NT2/D1 (cell line): ENCODE measurements around the gene SLC38A10.

Experiments used
- DNase-seq: peaks from one replicate; pipeline ENCODE4 v3.0.0-alpha.2; 2011; ENCODE audit warnings: low read depth, low spot score
- H3K27me3 ChIP-seq: 2 replicates; pipeline ENCODE4 v1.6.0; 2011; ENCODE audit warnings: mild to moderate bottlenecking; ENCODE audit not compliant: insufficient read length, insufficient read depth
- H3K36me3 ChIP-seq: 2 replicates; pipeline ENCODE4 v1.6.1; 2011; ENCODE audit warnings: mild to moderate bottlenecking, low read length, mixed read lengths; ENCODE audit not compliant: insufficient read depth, insufficient read length
- H3K4me1 ChIP-seq: 2 replicates; pipeline ENCODE4 v1.5.1; 2011; ENCODE audit not compliant: insufficient read depth, insufficient read length
- H3K4me3 ChIP-seq: 2 replicates; pipeline ENCODE4 v1.5.1; 2011; ENCODE audit warnings: low read depth; ENCODE audit not compliant: insufficient read length
- H3K9ac ChIP-seq: 2 replicates; pipeline ENCODE4 v1.6.0; 2011; ENCODE audit warnings: low read depth; ENCODE audit not compliant: insufficient read length
- H3K9me3 ChIP-seq: 2 replicates; pipeline ENCODE4 v1.5.1; 2011; ENCODE audit warnings: mild to moderate bottlenecking, low read length; ENCODE audit not compliant: insufficient read depth
- SUZ12 ChIP-seq: IDR thresholded peaks from 2 replicates; pipeline ENCODE4 v1.6.1; 2011; ENCODE audit not compliant: insufficient read length, insufficient read depth; ENCODE audit errors: extremely low read depth
- YY1 ChIP-seq: IDR thresholded peaks from 2 replicates; pipeline ENCODE4 v1.6.1; 2011; ENCODE audit not compliant: insufficient read length, insufficient read depth
- ZNF274 ChIP-seq: IDR thresholded peaks from 2 replicates; pipeline ENCODE4 v1.6.1; 2011; ENCODE audit warnings: mild to moderate bottlenecking, low read depth, low read length

SLC38A10 gene

DNA sequence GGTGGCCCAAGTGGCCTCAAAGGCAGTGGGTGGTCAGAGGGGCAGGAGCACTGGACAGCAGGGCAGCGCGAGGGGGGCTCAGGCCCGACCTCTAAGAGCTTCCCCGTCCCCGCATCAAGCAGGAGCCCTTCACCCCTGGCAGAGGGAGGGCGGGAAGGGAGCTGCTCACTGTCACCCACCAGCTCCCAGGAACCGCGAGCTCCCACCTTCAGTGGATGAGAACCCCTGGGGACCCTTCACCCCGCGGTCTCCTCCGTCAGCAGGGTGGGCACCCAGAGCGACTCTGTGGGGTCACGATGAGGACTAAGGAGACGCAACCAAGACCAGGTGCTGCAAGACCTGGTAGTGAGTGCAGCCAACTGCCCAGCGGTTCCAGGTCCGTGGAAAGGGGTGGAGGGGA is 86.0 kb downstream of the SLC38A10 start:
- peaks cover 11% of the 10 kb centered on the region for H3K4me1 ChIP-seq
- no peaks in the 10 kb centered on the region for H3K27me3 ChIP-seq
- TF ChIP-seq SUZ12 (no peak), ZNF274 (no peak), YY1 (no peak)
- no peak overlapping the region for H3K4me3 ChIP-seq
- peak overlapping the region; percentile 4 for H3K9ac ChIP-seq
- DNase-seq: no peak
- H3K36me3 ChIP-seq: peaks cover 28% of the 10 kb centered on the region
- no peaks in the 10 kb centered on the region for H3K9me3 ChIP-seq

DNA sequence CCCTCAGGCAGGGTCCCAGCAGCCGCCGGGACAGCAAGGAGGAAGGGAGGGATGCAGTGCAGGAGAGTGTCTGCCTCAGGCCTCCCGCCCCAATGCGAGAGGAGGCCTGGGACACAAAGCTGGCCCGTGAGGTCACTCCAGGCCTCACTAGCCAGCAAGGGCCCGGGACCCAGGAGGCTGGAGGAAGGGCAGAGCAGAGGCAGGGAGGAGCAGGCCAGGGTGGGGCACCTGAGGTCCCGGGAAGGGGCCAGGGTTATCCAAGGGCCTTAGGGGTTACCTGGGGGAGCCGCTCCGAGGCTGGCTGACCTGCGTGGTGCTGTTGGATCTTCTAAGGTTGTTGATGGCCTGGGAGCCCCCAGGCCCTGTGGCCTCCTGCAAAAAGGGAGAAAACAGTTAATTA is 86.5 kb downstream of the SLC38A10 start:
- no peak overlapping the region for H3K9ac ChIP-seq
- peaks cover 32% of the 10 kb centered on the region for H3K36me3 ChIP-seq
- peaks cover 11% of the 10 kb centered on the region for H3K4me1 ChIP-seq
- H3K27me3 ChIP-seq: no peaks in the 10 kb centered on the region
- no peak overlapping the region for H3K4me3 ChIP-seq
- H3K9me3 ChIP-seq: no peaks in the 10 kb centered on the region
- no peak for TF ChIP-seq ZNF274
- no peak for TF ChIP-seq YY1
- TF ChIP-seq SUZ12: no peak
- no peak for DNase-seq

GRCh38 chr17:81207610-81208581 is 87.2 kb downstream of the SLC38A10 start:
- TF ChIP-seq ZNF274 (no peak), YY1 (no peak)
- Histone ChIP-seq H3K27me3 (no peaks in the 10 kb centered on the region), H3K36me3 (peaks cover 37% of the 10 kb centered on the region), H3K9me3 (no peaks in the 10 kb centered on the region), H3K4me3 (no peak overlapping the region), H3K9ac (no peak overlapping the region), H3K4me1 (peaks cover 11% of the 10 kb centered on the region)
- no peak for DNase-seq

DNA sequence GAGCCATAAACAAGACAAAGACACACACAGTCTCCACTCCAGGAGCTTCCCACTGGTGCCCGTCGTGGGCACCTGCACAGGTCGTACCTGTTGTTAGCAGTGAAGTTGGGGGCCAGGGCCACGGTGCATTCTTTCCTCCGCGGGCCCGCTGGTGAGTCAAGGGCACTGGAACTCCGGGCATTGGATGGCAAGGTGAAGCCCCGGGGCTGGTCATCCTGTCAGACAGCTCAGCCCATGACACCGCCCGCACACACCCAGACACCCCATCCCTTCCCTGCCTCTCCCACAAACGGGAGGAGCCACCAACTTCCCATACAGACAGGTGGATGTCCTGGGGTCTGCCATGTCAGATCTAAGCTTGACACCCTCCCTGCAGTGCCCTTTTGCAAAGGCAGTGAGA is 88.5 kb downstream of the SLC38A10 start:
- H3K9me3 ChIP-seq: no peaks in the 10 kb centered on the region
- H3K36me3 ChIP-seq: peaks cover 35% of the 10 kb centered on the region

DNA sequence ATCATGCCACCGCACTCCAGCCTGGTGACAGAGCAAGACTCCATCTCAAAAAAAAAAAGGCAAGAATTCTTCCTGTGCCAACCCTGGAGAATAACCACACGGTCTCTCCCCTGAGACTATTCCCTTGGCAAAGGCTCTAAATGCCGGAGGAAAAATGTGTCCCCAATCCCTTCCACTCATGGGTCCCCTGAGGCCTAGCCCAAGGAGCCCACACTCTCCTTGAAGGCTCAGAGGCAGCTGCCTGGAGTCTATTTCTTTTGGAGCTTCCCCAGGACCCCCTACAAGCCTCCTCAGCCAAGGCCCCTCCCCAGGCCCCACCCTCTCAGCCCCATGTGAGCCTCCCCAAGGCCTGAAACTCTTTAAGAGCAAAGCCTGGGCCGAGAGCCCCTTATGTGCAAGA is 88.9 kb downstream of the SLC38A10 start:
- TF ChIP-seq YY1: no peak
- TF ChIP-seq ZNF274: no peak
- no peak for TF ChIP-seq SUZ12
- Histone ChIP-seq H3K9me3 (no peaks in the 10 kb centered on the region), H3K4me1 (peaks cover 11% of the 10 kb centered on the region), H3K9ac (no peak overlapping the region), H3K27me3 (no peaks in the 10 kb centered on the region), H3K36me3 (peaks cover 35% of the 10 kb centered on the region), H3K4me3 (no peak overlapping the region)
- DNase-seq: no peak

More for the DNA sequence above, 88.5 kb downstream of the SLC38A10 start:
- H3K9ac ChIP-seq: no peak overlapping the region
- H3K4me3 ChIP-seq: no peak overlapping the region
- H3K27me3 ChIP-seq: no peaks in the 10 kb centered on the region
- TF ChIP-seq ZNF274: no peak
- H3K4me1 ChIP-seq: peaks cover 11% of the 10 kb centered on the region
- DNase-seq: no peak

DNA sequence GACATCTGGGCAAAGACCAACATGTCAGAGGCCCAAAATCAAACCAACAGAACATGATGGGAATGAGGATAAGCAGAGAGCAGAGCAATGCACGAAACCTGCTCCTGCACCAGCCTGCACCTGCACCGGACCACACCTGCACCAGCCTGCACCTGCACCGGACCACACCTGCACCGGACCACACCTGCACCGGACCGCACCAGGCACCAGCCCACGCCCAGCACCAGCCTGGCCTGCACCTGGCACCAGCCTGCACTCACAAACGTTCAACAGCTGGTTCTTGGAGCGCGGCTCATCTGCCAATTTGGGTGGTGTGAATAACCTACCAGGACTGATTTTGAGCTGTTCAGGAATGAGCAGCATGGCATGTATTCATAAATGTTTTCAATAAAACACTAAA is 90.5 kb downstream of the SLC38A10 start:
- TF ChIP-seq YY1 (no peak), ZNF274 (no peak), SUZ12 (no peak)
- no peak for DNase-seq
- Histone ChIP-seq H3K9me3 (no peaks in the 10 kb centered on the region), H3K9ac (no peak overlapping the region), H3K4me3 (no peak overlapping the region), H3K36me3 (peaks cover 40% of the 10 kb centered on the region), H3K27me3 (no peaks in the 10 kb centered on the region), H3K4me1 (peaks cover 14% of the 10 kb centered on the region)

DNA sequence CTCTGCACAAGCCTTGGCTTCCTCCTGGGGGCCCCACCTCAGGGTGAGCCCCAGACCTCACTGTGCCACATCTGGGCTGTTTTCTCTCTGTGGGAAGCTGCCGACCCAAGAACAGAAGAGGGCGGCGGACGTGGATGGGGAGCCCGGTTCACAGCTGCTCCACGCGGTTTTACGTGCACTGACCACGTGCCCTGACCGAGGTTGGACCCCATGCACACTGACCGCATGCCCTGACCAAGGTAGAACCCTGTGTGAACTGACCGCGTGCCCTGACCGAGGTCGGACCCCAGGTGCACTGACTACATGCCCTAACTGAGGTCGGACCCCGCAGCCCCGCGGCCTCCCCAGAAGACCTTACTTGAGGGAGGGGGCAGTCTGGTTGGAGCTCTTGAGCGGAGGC is 92.0 kb downstream of the SLC38A10 start:
- TF ChIP-seq SUZ12: no peak
- DNase-seq: no peak
- Histone ChIP-seq H3K9ac (peak overlapping the region; percentile 10), H3K9me3 (no peaks in the 10 kb centered on the region), H3K36me3 (peaks cover 48% of the 10 kb centered on the region), H3K27me3 (no peaks in the 10 kb centered on the region), H3K4me3 (no peak overlapping the region), H3K4me1 (peaks cover 14% of the 10 kb centered on the region)
